ENCODE results near the gene SLC6A6.

Gene SLC6A6

DNA sequence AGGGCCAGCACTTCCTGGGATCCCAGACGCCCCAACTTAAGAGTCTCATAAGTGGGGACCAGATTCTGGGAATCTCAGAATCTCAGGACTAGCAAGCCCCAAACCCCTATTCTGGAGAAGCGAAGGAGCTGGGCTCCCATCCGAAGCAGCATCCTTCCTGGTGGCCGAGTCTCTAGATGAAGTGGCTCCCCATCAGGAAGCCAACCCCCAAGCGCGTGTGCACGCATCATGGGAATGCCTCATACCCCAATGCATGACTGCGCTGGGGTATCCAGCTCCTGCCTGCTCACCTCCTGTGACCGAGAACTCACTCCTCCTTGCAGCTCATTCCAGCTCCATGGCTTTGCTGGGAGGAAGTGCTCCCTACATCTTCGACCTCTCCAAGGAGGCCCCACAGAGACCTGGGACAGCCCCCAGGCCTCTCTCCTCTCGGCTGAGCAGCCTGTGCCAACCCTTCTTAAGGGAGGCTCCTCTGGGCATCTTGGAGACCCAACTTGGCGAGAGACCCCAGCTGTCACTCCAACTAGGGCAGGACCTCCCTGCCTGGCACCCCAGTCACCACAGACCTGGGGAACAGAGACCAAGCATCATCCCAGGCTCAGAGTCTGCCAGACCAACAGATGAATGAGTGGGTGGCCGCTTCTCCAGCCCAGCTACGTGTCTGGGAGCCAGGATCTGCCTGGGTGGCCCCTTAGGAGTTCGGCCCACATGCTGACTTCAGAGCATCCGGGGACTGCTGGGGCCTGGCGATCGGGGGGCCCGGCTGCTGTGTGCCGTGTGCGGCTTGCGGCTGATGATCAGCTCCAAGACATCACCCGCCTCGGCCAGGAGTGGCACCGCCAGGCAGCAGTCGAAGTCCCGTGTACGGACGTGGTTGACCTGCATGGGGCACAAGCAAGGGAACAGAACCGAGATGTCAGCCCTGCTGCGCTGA is 90.8 kb downstream of the SLC6A6 start:
- no peak overlapping the region for H3K27ac ChIP-seq
- no peaks in the 10 kb centered on the region for H3K27me3 ChIP-seq
- no peak overlapping the region for H3K4me2 ChIP-seq
- peaks cover 22% of the 10 kb centered on the region for H3K36me3 ChIP-seq
- no peak overlapping the region for H3K4me3 ChIP-seq
- TF ChIP-seq Cebpa-rat (IDR thresholded peaks at IDR 0.05) = no peak
- H3K4me1 ChIP-seq = no peaks in the 10 kb centered on the region
- no peaks in the 10 kb centered on the region for H3K9me3 ChIP-seq
- H3K9ac ChIP-seq = no peak overlapping the region
- 0 out of 2 replicates have a peak, but pooled peaks cover 5% of the 10 kb centered on the region for H4K20me1 ChIP-seq

DNA sequence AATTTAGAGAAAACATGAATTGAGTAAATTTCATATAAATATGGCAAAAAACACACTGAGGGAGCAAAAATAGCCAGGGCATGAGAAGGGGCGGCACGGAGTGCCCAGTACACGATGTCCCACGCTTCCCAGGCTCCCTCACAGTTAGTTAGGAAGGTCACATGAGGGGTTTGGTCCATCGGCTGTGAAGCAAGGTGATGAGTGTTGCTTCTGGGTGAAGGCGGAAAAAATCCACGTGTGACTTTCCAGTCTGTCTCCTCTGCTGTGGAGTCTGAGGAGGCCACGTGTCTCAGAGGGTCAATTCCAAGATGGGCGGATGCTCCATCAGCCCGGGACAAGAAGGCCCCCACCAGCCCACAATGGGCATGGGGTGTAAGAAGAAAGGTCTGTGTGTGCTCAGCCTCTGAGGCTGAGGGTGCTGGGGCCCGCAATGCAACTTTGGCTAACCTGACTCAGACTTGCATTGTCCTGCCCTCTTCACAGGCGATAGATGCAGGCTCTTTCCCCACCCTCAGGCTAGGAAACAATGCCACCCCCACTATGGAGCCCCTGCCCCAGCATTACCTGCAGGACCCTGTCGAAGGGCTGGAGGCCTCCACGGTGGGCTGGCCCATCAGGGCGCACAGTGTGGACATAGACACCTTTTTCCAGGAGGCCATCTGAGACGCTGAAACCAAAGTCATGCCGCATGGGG is 92.0 kb downstream of the SLC6A6 start:
- H3K27me3 ChIP-seq = no peaks in the 10 kb centered on the region
- H3K4me2 ChIP-seq = no peak overlapping the region
- peaks cover 13% of the 10 kb centered on the region for H3K36me3 ChIP-seq
- no peak overlapping the region for H3K27ac ChIP-seq
- H4K20me1 ChIP-seq = 0 out of 2 replicates have a peak, but pooled peaks cover 5% of the 10 kb centered on the region
- no peak overlapping the region for H3K9ac ChIP-seq
- H3K9me3 ChIP-seq = peaks cover 3% of the 10 kb centered on the region; the same call in 1 of the 2 replicates
- H3K4me3 ChIP-seq = no peak overlapping the region
- H3K4me1 ChIP-seq = no peaks in the 10 kb centered on the region
- no peak for TF ChIP-seq Cebpa-rat (IDR thresholded peaks at IDR 0.05)

DNA sequence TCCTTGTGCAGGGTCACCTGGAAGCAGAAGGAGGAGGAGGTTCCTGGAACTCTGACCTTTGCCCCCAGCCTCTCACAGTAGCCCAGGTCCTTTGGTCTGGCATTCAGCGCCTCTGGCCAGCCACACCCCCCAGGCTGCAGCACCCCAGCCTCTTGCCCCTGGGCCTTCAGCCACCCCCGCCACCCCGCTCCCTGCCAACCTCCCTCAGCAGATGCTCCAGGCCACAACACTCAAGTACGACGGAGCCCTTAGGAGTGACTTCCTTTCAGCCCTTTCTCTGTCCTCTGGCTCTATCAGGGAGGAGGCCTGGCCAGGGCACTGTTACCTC is 92.5 kb downstream of the SLC6A6 start:
- H3K4me3 ChIP-seq = no peak overlapping the region
- H3K27me3 ChIP-seq = no peaks in the 10 kb centered on the region
- peaks cover 8% of the 10 kb centered on the region; the same call in 1 of the 2 replicates for H3K36me3 ChIP-seq
- peaks cover 6% of the 10 kb centered on the region; the same call in 1 of the 2 replicates for H3K9me3 ChIP-seq
- no peaks in the 10 kb centered on the region for H3K4me1 ChIP-seq
- no peak for TF ChIP-seq Cebpa-rat (IDR thresholded peaks at IDR 0.05)
- H3K9ac ChIP-seq = no peak overlapping the region
- no peak overlapping the region for H3K27ac ChIP-seq
- H4K20me1 ChIP-seq = 0 out of 2 replicates have a peak, but pooled peaks cover 5% of the 10 kb centered on the region
- no peak overlapping the region for H3K4me2 ChIP-seq

DNA sequence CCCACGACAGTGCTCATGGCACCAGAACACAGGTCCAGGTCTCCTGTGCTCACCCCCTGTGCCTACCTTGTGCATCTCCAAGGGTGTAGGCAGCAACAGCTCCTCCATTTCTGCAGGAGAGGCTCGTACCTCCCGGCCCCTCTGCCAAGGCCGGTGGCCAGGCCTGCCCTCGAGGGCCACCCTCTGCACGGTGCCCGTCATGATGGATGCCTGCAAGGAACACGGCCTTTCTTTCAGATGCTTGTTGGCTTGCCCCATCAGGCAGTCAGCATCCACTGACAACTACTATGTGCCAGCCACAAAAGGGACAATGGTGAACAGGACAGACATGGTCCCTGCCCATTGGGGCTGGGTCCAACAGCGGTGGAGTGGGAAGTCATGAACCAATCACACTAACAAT is 93.9 kb downstream of the SLC6A6 start:
- Histone ChIP-seq H3K4me2 (no peak overlapping the region), H4K20me1 (0 out of 2 replicates have a peak, but pooled peaks cover 5% of the 10 kb centered on the region), H3K9me3 (peaks cover 6% of the 10 kb centered on the region; the same call in 1 of the 2 replicates), H3K27ac (no peak overlapping the region), H3K36me3 (no peaks in the 10 kb centered on the region), H3K4me1 (no peaks in the 10 kb centered on the region), H3K9ac (no peak overlapping the region), H3K27me3 (no peaks in the 10 kb centered on the region), H3K4me3 (no peak overlapping the region)
- TF ChIP-seq Cebpa-rat (IDR thresholded peaks at IDR 0.05) = no peak

DNA sequence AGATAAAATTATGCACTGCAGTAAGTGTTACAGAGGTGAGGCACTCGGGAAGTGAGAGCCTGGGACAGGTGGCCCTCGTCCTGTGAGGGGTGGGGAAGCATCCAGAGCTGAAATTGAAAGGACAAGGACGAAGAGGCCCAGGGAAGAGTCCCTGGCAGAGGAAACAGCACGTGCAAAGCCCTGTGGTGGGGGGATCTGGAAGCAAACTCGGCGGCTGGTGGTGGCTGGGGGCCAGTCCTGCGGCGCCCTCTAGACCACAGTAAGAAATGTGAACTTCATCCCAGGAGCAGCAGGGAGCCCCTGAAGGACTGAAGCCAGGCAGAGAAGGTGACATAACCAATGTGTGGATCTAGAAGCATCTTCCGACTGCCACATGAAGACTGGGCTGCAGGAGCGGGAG is 94.9 kb downstream of the SLC6A6 start:
- peaks cover 10% of the 10 kb centered on the region for H3K9me3 ChIP-seq
- TF ChIP-seq Cebpa-rat (IDR thresholded peaks at IDR 0.05) = no peak
- no peaks in the 10 kb centered on the region for H4K20me1 ChIP-seq
- no peaks in the 10 kb centered on the region for H3K27me3 ChIP-seq
- H3K4me2 ChIP-seq = no peak overlapping the region
- no peaks in the 10 kb centered on the region for H3K4me1 ChIP-seq
- no peak overlapping the region for H3K27ac ChIP-seq
- no peak overlapping the region for H3K4me3 ChIP-seq
- no peaks in the 10 kb centered on the region for H3K36me3 ChIP-seq
- no peak overlapping the region for H3K9ac ChIP-seq

DNA sequence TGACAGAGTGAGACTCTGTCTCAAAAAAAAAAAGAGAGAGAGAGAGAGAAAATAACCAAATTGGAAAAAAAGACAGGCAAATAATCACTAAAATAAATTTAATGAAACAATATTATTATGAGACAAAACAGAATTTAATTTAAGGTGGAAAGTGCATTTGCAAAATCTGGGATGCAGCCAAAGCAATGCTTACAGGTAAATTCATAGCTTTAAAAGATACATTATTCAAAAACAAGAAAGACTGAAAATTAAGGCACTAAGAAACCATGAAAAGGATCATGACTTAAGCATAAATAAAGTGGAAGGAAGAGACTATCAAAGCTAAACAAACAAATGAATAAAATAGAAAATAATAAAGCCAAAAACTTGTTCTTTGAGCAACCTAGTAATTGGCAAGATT is 100.1 kb downstream of the SLC6A6 start:
- Histone ChIP-seq H3K4me2 (no peak overlapping the region), H3K9ac (no peak overlapping the region), H3K36me3 (no peaks in the 10 kb centered on the region), H3K27ac (no peak overlapping the region), H3K4me1 (peaks cover 9% of the 10 kb centered on the region), H3K4me3 (no peak overlapping the region), H4K20me1 (no peaks in the 10 kb centered on the region), H3K27me3 (no peaks in the 10 kb centered on the region), H3K9me3 (peaks cover 20% of the 10 kb centered on the region)
- TF ChIP-seq Cebpa-rat (IDR thresholded peaks at IDR 0.05) = no peak

DNA sequence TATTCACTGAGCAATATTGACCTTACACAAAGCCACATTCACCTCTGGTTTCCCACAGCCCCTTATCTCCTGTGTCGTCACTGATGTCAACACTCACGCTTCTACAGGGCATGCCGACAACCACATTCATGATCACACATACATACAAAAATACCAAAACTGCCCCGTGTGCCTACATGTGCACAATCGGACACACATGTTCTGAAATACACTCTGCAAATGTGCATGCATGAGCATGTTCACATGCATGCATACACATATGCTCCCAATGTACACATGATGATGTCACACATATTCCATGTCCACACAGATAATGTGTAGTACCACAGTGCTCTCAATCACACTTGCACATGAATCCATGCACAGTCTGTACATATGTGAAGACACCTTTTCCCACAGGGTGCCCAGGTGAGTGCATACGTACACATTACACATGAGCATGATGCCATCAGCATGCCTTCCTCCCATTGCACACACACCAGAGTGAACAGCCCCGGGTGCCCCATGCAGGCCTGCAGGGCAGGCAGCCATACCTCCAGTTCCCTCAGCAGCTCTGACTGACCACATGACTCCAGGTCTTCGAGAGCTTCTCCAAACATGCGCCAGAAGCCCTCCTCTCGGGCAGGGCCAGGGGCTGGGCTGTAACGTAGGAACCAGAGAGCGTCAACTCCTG is 100.8 kb downstream of the SLC6A6 start:
- H3K9me3 ChIP-seq = peaks cover 20% of the 10 kb centered on the region

DNA sequence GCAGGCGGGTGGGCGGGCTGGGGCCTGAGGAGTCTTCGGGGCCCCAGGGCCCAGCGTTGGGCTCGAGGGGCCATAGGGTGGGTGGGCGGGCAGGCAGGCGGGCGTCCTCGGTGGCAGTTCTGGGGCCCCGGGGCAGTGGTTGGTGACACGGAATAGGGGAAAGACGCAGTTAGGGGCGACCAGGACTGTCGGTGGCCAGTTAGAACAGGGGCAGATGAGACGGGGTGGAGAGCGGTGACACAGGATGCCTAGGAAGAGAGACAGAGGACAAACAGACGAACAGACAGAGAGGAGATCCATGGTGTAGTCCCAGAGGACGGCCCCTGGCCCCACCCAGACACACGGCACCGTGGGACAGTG is 101.3 kb downstream of the SLC6A6 start:
- TF ChIP-seq Cebpa-rat (IDR thresholded peaks at IDR 0.05) = no peak
- Histone ChIP-seq H3K4me2 (no peak overlapping the region), H4K20me1 (no peaks in the 10 kb centered on the region), H3K27ac (no peak overlapping the region), H3K27me3 (no peaks in the 10 kb centered on the region), H3K36me3 (no peaks in the 10 kb centered on the region), H3K9me3 (peaks cover 20% of the 10 kb centered on the region), H3K4me1 (peaks cover 18% of the 10 kb centered on the region), H3K4me3 (no peak overlapping the region), H3K9ac (no peak overlapping the region)

More for the DNA sequence above, 100.8 kb downstream of the SLC6A6 start:
- peaks cover 13% of the 10 kb centered on the region for H3K4me1 ChIP-seq
- no peaks in the 10 kb centered on the region for H3K36me3 ChIP-seq
- no peaks in the 10 kb centered on the region for H4K20me1 ChIP-seq
- no peak overlapping the region for H3K9ac ChIP-seq
- H3K4me2 ChIP-seq = no peak overlapping the region
- no peaks in the 10 kb centered on the region for H3K27me3 ChIP-seq
- no peak for TF ChIP-seq Cebpa-rat (IDR thresholded peaks at IDR 0.05)
- no peak overlapping the region for H3K4me3 ChIP-seq
- H3K27ac ChIP-seq = no peak overlapping the region

DNA sequence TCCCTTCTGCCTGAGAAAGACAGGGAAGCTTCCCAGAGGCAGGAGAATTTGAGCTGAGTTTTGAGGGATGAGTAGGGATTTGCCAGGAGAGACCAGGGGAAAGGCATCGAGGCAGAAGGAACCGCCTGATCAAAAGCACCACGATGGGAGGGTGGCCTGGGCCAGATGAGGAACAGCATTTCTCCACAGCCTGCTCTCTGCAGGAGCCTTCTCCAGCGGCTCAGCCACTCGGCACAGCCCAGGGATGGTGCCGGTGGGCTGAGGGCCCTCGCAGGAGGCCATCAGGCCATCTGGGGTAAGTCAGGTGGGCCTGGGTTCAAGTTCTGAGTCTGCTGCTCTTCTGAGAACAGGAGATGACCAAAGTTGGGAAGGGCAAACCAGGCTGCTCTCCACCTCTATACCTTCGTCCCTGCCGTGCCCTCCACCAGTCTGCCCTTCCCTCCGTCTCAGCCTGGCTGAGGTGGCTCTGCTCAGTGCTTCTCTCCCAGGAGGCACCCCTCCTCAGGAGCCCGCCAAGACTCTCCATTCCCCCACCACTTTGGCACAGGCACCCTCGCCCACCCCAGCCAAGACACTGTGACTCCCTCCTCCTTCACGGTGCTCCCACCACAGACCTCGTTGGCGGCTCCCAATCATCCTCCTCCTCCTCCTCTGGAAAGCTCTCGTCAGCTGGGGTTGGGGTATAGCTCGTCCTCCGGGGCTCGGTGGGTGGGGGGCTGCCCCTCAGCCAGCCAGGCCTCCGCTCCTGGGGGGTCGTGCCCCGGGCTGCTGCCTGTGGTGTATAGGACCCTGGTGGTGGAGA is 102.8 kb downstream of the SLC6A6 start:
- Histone ChIP-seq H3K27ac (no peak overlapping the region), H3K36me3 (no peaks in the 10 kb centered on the region), H3K4me1 (peaks cover 34% of the 10 kb centered on the region), H3K9me3 (peaks cover 15% of the 10 kb centered on the region), H4K20me1 (no peaks in the 10 kb centered on the region), H3K9ac (no peak overlapping the region), H3K4me3 (no peak overlapping the region), H3K4me2 (no peak overlapping the region), H3K27me3 (no peaks in the 10 kb centered on the region)
- no peak for TF ChIP-seq Cebpa-rat (IDR thresholded peaks at IDR 0.05)
